HepG2 (cell line): ENCODE measurements around the gene IQCH. TPM values are rescaled to one million over a fixed set of nuclear protein-coding genes. Genes with fewer than 3 reads are reported as not detected.
A peak's percentile ranks its signal among the peaks of the same experiment; 100 is the strongest.

Source experiments
- ARID3A ChIP-seq: IDR thresholded peaks from 2 replicates; pipeline ENCODE4 v1.6.1; 2012; ENCODE audit warnings: low read depth, low read length, improper control_type of control experiment
- CEBPB ChIP-seq: IDR thresholded peaks from 2 replicates; pipeline ENCODE4 v1.6.1; 2011; ENCODE audit warnings: low read depth, low read length, improper control_type of control experiment, borderline replicate concordance
- CHCHD3 ChIP-seq: sonication (generic); formaldehyde crosslinking; IDR thresholded peaks from 2 replicates; pipeline ENCODE4 v1.8.0; 2022; ENCODE audit warnings: mild to moderate bottlenecking, missing genetic modification reagents, moderate library complexity
- GRHL1 ChIP-seq: sonication (generic); formaldehyde crosslinking; conservative IDR thresholded peaks from 2 replicates; pipeline ENCODE4 v1.8.0; 2022; ENCODE audit warnings: missing genetic modification reagents
- KAT2B ChIP-seq: fragments of 150-350 bp; IDR thresholded peaks from 2 replicates; pipeline ENCODE4 v1.6.1; 2014; ENCODE audit warnings: low read depth, low read length, borderline replicate concordance
- MAF1 ChIP-seq: sonication (generic); formaldehyde crosslinking; IDR thresholded peaks from 2 replicates; pipeline ENCODE4 v1.5.0; 2020; ENCODE audit warnings: missing genetic modification reagents, borderline replicate concordance
- MIER2 ChIP-seq: IDR thresholded peaks from 2 replicates; pipeline ENCODE4 v1.6.1; 2016; ENCODE audit warnings: missing biosample characterization, missing genetic modification reagents
- POLR2G ChIP-seq: fragments of 200-400 bp; formaldehyde crosslinking; IDR thresholded peaks from 2 replicates; pipeline ENCODE4 v1.6.1; 2018; ENCODE audit warnings: mild to moderate bottlenecking, low read depth, low read length, moderate library complexity
- PRMT3 ChIP-seq: sonication (generic); formaldehyde crosslinking; IDR thresholded peaks from 2 replicates; pipeline ENCODE4 v1.8.1; 2022; ENCODE audit warnings: low read depth, mild to moderate bottlenecking, moderate library complexity, missing genetic modification reagents, borderline replicate concordance
- RERE ChIP-seq: IDR thresholded peaks from 2 replicates; pipeline ENCODE4 v1.6.1; 2016; ENCODE audit warnings: low read depth, missing genetic modification reagents, missing compliant biosample characterization
- REST ChIP-seq, 2 experiments: IDR thresholded peaks; 2 replicates each; pipeline ENCODE4 v1.6.1; 2011 to 2012; ENCODE audit warnings: low read length in 2 of 2, borderline replicate concordance in 1 of 2, low read depth in 1 of 2, mild to moderate bottlenecking in 1 of 2, moderate library complexity in 1 of 2
- TOPORS ChIP-seq: sonication (generic); formaldehyde crosslinking; IDR thresholded peaks from 2 replicates; pipeline ENCODE4 v1.8.0; 2023; ENCODE audit warnings: mild to moderate bottlenecking, missing genetic modification reagents
- TRIM24 ChIP-seq: sonication (generic); formaldehyde crosslinking; IDR thresholded peaks from 2 replicates; pipeline ENCODE4 v1.8.0; 2022; ENCODE audit warnings: mild to moderate bottlenecking, missing genetic modification reagents
- ZNF136 ChIP-seq: sonication (generic); formaldehyde crosslinking; IDR thresholded peaks from 2 replicates; pipeline ENCODE4 v1.8.1; 2022; ENCODE audit warnings: low read depth, mild to moderate bottlenecking, moderate library complexity, missing genetic modification reagents
- ZNF780A ChIP-seq: sonication (generic); formaldehyde crosslinking; IDR thresholded peaks from 2 replicates; pipeline ENCODE4 v1.8.0; 2022; ENCODE audit warnings: mild to moderate bottlenecking, missing genetic modification reagents, moderate library complexity
- ZSCAN25 ChIP-seq: sonication (generic); formaldehyde crosslinking; IDR thresholded peaks from 2 replicates; pipeline ENCODE4 v1.8.0; 2022; ENCODE audit warnings: mild to moderate bottlenecking, missing genetic modification reagents
- polyA plus RNA-seq, 8 experiments: library from polyadenylated mRNA; depleted of rRNA in 3 of 8; stranded (reverse) in 7 of 8; unstranded in 1 of 8; fragments of >200 nt; fragmentation: Illumina TruSeq in 4 of 8; extraction: Trizol in 4 of 8; gene quantifications; 2 replicates each; pipeline versions ENCODE4 v1.2.1 to v1.2.3, GENCODE V29; 2011 to 2016; ENCODE audit warnings: low read depth in 4 of 8, missing spikeins in 1 of 8, mixed read lengths in 1 of 8; ENCODE audit not compliant: insufficient read depth in 1 of 8
- total RNA-seq, 5 experiments: library from RNA; depleted of rRNA; stranded (reverse); fragments of >200 nt; fragmentation: Illumina TruSeq; extraction: Trizol; gene quantifications; 2 replicates each; pipeline ENCODE4 v1.2.3, GENCODE V29; 2016; ENCODE audit warnings: low read depth in 1 of 5

Gene IQCH
- total and polyA plus RNA-seq, 2 of the 13 experiments (the other 11 are each of a cell fraction or from before 2014, with no cell fraction given): 0.16 to 0.55 TPM

- TF ChIP-seq RERE (CRISPR knock-in tag) (0 out of 2 replicates have a peak, but pooled peaks have one; percentile 17), ZSCAN25 (CRISPR knock-in tag) (peak; percentile 27; the same call in 1 of the 2 replicates), ZNF780A (peak; percentile 94), GRHL1 (CRISPR knock-in tag) (no peak), KAT2B (no peak), CEBPB (no peak), ZNF136 (CRISPR knock-in tag) (no peak), TOPORS (CRISPR knock-in tag) (peak; percentile 89), MIER2 (CRISPR knock-in tag) (peak; percentile 26; the same call in 1 of the 2 replicates), PRMT3 (CRISPR knock-in tag) (0 out of 2 replicates have a peak, but pooled peaks have one; percentile 45), POLR2G (peak; percentile 87), MAF1 (CRISPR knock-in tag) (no peak), ARID3A (no peak), CHCHD3 (CRISPR knock-in tag) (peak; percentile 94), TRIM24 (no peak), REST (IDR thresholded peaks at IDR 0.05; ENCODE audit: borderline replicate concordance in 1 of 2, low read depth in 1 of 2, low read length in 2 of 2) (no peak)
These were observed 266.6 kb downstream of the IQCH start, which contains the start of gene C15orf61 (continued) for GRCh38 chr15:67521029-67521782.
